HCT116 (cell line): Measurements from ENCODE around the gene RTN4. TPM values are rescaled to one million over a fixed set of nuclear protein-coding genes. Genes with fewer than 3 reads are reported as not detected.

Experiments
- ATAC-seq: fragments of 200-7000 bp; cut with Tn5 transposase; 2 replicates; pipeline ENCODE4 v1.9.1; 2020; ENCODE audit warnings: mild to moderate bottlenecking, moderate library complexity
- BruUV-seq: library from RNA; stranded (reverse); fragments of 400-500 nt; replicated peaks from 2 replicates; lab custom pipeline; 2021; lab: Mats Ljungman, UMichigan
- CTCF ChIA-PET: fragments of 300-600 bp; sonication (Branson Sonifier 250); formaldehyde crosslinking; loops from one replicate; lab custom pipeline; 2021; ENCODE audit warnings: antibody characterized with exemption; lab: Charles Lee
- POLR2A ChIA-PET: fragments of 300-600, 350-600 bp; sonication (Branson Sonifier 250); formaldehyde crosslinking; loops from one replicate; lab custom pipeline; 2021; ENCODE audit warnings: antibody characterized with exemption; lab: Charles Lee
- RAD21 ChIA-PET, 2 experiments: fragments of 300-600 bp; sonication (Branson Sonifier 250); formaldehyde crosslinking; loops; one replicate each; lab custom pipeline; 2023; ENCODE audit warnings: low total read pairs in 2 of 2; ENCODE audit not compliant: uncharacterized antibody in 2 of 2, unreplicated experiment in 2 of 2, low non-redundant PET in 1 of 2; lab: Charles Lee
- DNase-seq: peaks from one replicate; pipeline ENCODE4 v3.0.0-alpha.2; 2010; ENCODE audit warnings: low read depth, low spot score
- H2AFZ ChIP-seq: fragments of 200-600 bp; shearing (Covaris generic), sonication (generic); 2 replicates; pipeline ENCODE4 v1.6.1; 2017; ENCODE audit warnings: low read depth, mixed run types, mixed read lengths, antibody characterized with exemption, low read length; ENCODE audit not compliant: poor library complexity, severe bottlenecking
- H3K27ac ChIP-seq: 2 replicates; pipeline ENCODE4 v1.5.1; 2012; ENCODE audit warnings: low read depth, low read length
- H3K27me3 ChIP-seq: fragments of 200-600 bp; sonication (generic); 2 replicates; pipeline ENCODE4 v1.6.1; 2016; ENCODE audit warnings: mixed run types, low read length, mixed read lengths; ENCODE audit not compliant: insufficient read depth
- H3K36me3 ChIP-seq, 2 experiments: fragments of 200-500 bp in 1 of 2; fragments of 200-600 bp in 1 of 2; sonication (Bioruptor generic) in 1 of 2; sonication (generic) in 1 of 2; 2 replicates each; pipeline versions ENCODE4 v1.5.1 to v1.6.1; 2014 to 2016; ENCODE audit warnings: low read length in 2 of 2, inconsistent platforms in 1 of 2, mixed read lengths in 1 of 2, mixed run types in 1 of 2; ENCODE audit not compliant: insufficient read depth in 2 of 2, control insufficient read depth in 1 of 2
- H3K4me1 ChIP-seq, 2 experiments: fragments of 200-600 bp in 1 of 2; sonication (generic) in 1 of 2; 2 replicates each; pipeline versions ENCODE4 v1.5.1 to v1.6.1; 2012 to 2017; ENCODE audit warnings: low read length in 2 of 2, inconsistent platforms in 1 of 2, mild to moderate bottlenecking in 1 of 2, mixed read lengths in 1 of 2, mixed run types in 1 of 2, moderate library complexity in 1 of 2; ENCODE audit not compliant: insufficient read depth in 2 of 2, control insufficient read depth in 1 of 2
- H3K4me2 ChIP-seq: fragments of 200-600 bp; sonication (generic); 2 replicates; pipeline ENCODE4 v1.6.1; 2017; ENCODE audit warnings: mixed run types, low read length, mixed read lengths
- H3K4me3 ChIP-seq, 2 experiments: fragments of 200-600 bp in 1 of 2; sonication (generic) in 1 of 2; replicated peaks in 1 of 2; 2 replicates each; pipeline ENCODE4 v1.5.1; 2011 to 2016; ENCODE audit warnings: low read length in 2 of 2, control low read depth in 1 of 2, low read depth in 1 of 2, mild to moderate bottlenecking in 1 of 2, mixed read lengths in 1 of 2, mixed run types in 1 of 2
- H3K79me2 ChIP-seq: fragments of 200-600 bp; sonication (generic); 2 replicates; pipeline ENCODE4 v1.6.1; 2017; ENCODE audit warnings: mild to moderate bottlenecking, mixed run types, low read length, moderate library complexity, mixed read lengths; ENCODE audit not compliant: insufficient read depth
- H3K9ac ChIP-seq: fragments of 200-600 bp; sonication (generic); 2 replicates; pipeline ENCODE4 v1.6.1; 2016; ENCODE audit warnings: low read length, mixed read lengths
- H3K9me2 ChIP-seq: fragments of 200-600 bp; sonication (generic), shearing (Covaris generic); 2 replicates; pipeline ENCODE4 v1.6.1; 2017; ENCODE audit warnings: mixed run types, mild to moderate bottlenecking, moderate library complexity; ENCODE audit not compliant: insufficient read depth
- H3K9me3 ChIP-seq, 2 experiments: fragments of 200-500 bp in 1 of 2; fragments of 200-600 bp in 1 of 2; sonication (Bioruptor generic) in 1 of 2; sonication (generic) in 1 of 2; 2 replicates each; pipeline ENCODE4 v1.6.1; 2014 to 2017; ENCODE audit warnings: low read length in 2 of 2, mixed read lengths in 2 of 2, inconsistent platforms in 1 of 2, low read depth in 1 of 2, mild to moderate bottlenecking in 1 of 2, mixed run types in 1 of 2, moderate library complexity in 1 of 2; ENCODE audit not compliant: control insufficient read depth in 1 of 2, insufficient read depth in 1 of 2
- H4K20me1 ChIP-seq: fragments of 200-600 bp; sonication (generic), shearing (Covaris generic); 2 replicates; pipeline ENCODE4 v1.6.1; 2017; ENCODE audit warnings: mixed run types, mild to moderate bottlenecking, moderate library complexity; ENCODE audit not compliant: insufficient read depth
- ATF3 ChIP-seq: IDR thresholded peaks from 2 replicates; pipeline ENCODE4 v1.6.1; 2012
- CBX3 ChIP-seq: IDR thresholded peaks from 2 replicates; pipeline ENCODE4 v1.6.1; 2012; ENCODE audit warnings: low read depth
- EGR1 ChIP-seq: IDR thresholded peaks from 2 replicates; pipeline ENCODE4 v1.6.1; 2012; ENCODE audit warnings: low read depth
- ELF1 ChIP-seq: IDR thresholded peaks from 2 replicates; pipeline ENCODE4 v1.6.1; 2012; ENCODE audit warnings: low read depth, borderline replicate concordance
- EZH2phosphoT487 ChIP-seq: fragments of 200-600 bp; IDR thresholded peaks from 2 replicates; pipeline ENCODE4 v1.6.1; 2018; ENCODE audit warnings: antibody characterized with exemption, borderline replicate concordance
- JUND ChIP-seq: IDR thresholded peaks from 2 replicates; pipeline ENCODE4 v1.6.1; 2012
- MAX ChIP-seq: IDR thresholded peaks from 2 replicates; pipeline ENCODE4 v1.6.1; 2012
- POLR2A ChIP-seq: IDR thresholded peaks from 2 replicates; pipeline ENCODE4 v1.7.0; 2011; ENCODE audit warnings: borderline replicate concordance; ENCODE audit not compliant: insufficient read depth, insufficient read length; ENCODE audit errors: extremely low read depth
- POLR2AphosphoS5 ChIP-seq: IDR thresholded peaks from 2 replicates; pipeline ENCODE4 v1.6.1; 2011; ENCODE audit warnings: mild to moderate bottlenecking, low read depth, low read length, moderate library complexity
- RAD21 ChIP-seq: IDR thresholded peaks from 2 replicates; pipeline ENCODE4 v1.6.1; 2012; ENCODE audit warnings: low read depth, mild to moderate bottlenecking
- REST ChIP-seq: IDR thresholded peaks from 2 replicates; pipeline ENCODE4 v1.6.1; 2012; ENCODE audit warnings: low read depth
- SIN3A ChIP-seq: IDR thresholded peaks from 2 replicates; pipeline ENCODE4 v1.6.1; 2012; ENCODE audit warnings: low read depth
- SP1 ChIP-seq: IDR thresholded peaks from 2 replicates; pipeline ENCODE4 v1.6.1; 2012; ENCODE audit warnings: low read depth
- SRF ChIP-seq: IDR thresholded peaks from 2 replicates; pipeline ENCODE4 v1.6.1; 2012; ENCODE audit warnings: low read depth
- TCF7L2 ChIP-seq: IDR thresholded peaks from 2 replicates; pipeline ENCODE4 v1.7.0; 2011; ENCODE audit warnings: borderline replicate concordance, inconsistent platforms; ENCODE audit not compliant: insufficient read depth, insufficient read length; ENCODE audit errors: extremely low read depth
- YY1 ChIP-seq: IDR thresholded peaks from 2 replicates; pipeline ENCODE4 v1.6.1; 2011; ENCODE audit warnings: low read length, low read depth, moderate library complexity, mild to moderate bottlenecking; ENCODE audit not compliant: insufficient replicate concordance; ENCODE audit errors: extremely low read depth
- ZBTB33 ChIP-seq: IDR thresholded peaks from 2 replicates; pipeline ENCODE4 v1.6.1; 2011; ENCODE audit warnings: mild to moderate bottlenecking, low read length, moderate library complexity; ENCODE audit not compliant: insufficient replicate concordance; ENCODE audit errors: extremely low read depth
- ZFX ChIP-seq: fragments of 450-650 bp; IDR thresholded peaks from 2 replicates; pipeline ENCODE4 v1.6.1; 2017
- ZNF274 ChIP-seq: fragments of 200-500 bp; sonication (Bioruptor generic); IDR thresholded peaks from 2 replicates; pipeline ENCODE4 v1.6.1; 2014; ENCODE audit warnings: mild to moderate bottlenecking, low read depth, low read length, inconsistent platforms
- intact Hi-C: fragments of 100-400 bp; cut with micrococcal nuclease; formaldehyde crosslinking; loops from 2 replicates; pipeline ENCODE4 v1.10.0; 2022
- total RNA-seq: library from RNA; stranded (reverse); gene quantifications from one replicate; pipeline ENCODE4 v1.2.1, GENCODE V29; 2021; ENCODE audit not compliant: unreplicated experiment

RTN4 gene
- total RNA-seq, 1 experiment from 2014 or later: 221 TPM

- POLR2A ChIA-PET: no interaction called here
- H3K4me2 ChIP-seq: no peak overlapping the region
- intact Hi-C loops: no loop called here
- H3K27me3 ChIP-seq: no peaks in the 10 kb centered on the region
- H3K9me2 ChIP-seq: no peaks in the 10 kb centered on the region
- H2AFZ ChIP-seq: no peak overlapping the region
- CTCF ChIA-PET: no interaction called here
- H4K20me1 ChIP-seq: no peaks in the 10 kb centered on the region
- no peak overlapping the region for H3K27ac ChIP-seq
- H3K36me3 ChIP-seq: no peaks in the 10 kb centered on the region
- H3K4me3 ChIP-seq: no peak overlapping the region
- BruUV-seq: no TSS peak
- ATAC-seq: no peak
- RAD21 ChIA-PET: no interaction called here
- H3K9ac ChIP-seq: no peak overlapping the region
- H3K79me2 ChIP-seq: no peaks in the 10 kb centered on the region
- H3K9me3 ChIP-seq: no peaks in the 10 kb centered on the region
- peaks cover 0 to 11% of the 10 kb centered on the region in 2 experiments; a peak in 2 of 4 replicates for H3K4me1 ChIP-seq
- no peak for DNase-seq
- TF ChIP-seq ELF1 (no peak), YY1 (no peak), POLR2AphosphoS5 (no peak), RAD21 (no peak), EGR1 (no peak), SIN3A (no peak), ZNF274 (no peak), REST (no peak), SRF (no peak), POLR2A (no peak), ATF3 (no peak), SP1 (no peak), ZFX (no peak), TCF7L2 (no peak), ZBTB33 (no peak), MAX (no peak), EZH2phosphoT487 (no peak), CBX3 (no peak), JUND (no peak)
These were observed 108.8 kb downstream of the RTN4 start for GRCh38 chr2:54941248-54941984.
